WTC11 (cell line): ENCODE results near the gene SLC9A2. TPM values are rescaled to one million over a fixed set of nuclear protein-coding genes. Genes with fewer than 3 reads are reported as not detected.

ENCODE experiments used
- ATAC-seq: fragments of 200-7000 bp; cut with Tn5 transposase; 2 replicates; pipeline ENCODE4 v1.10.0; 2021; ENCODE audit warnings: mild to moderate bottlenecking, moderate library complexity
- CTCF ChIA-PET: fragments of 300-600 bp; sonication (Branson Sonifier 250); formaldehyde crosslinking; loops from one replicate; lab custom pipeline; 2021; ENCODE audit warnings: antibody characterized with exemption; lab: Charles Lee
- POLR2A ChIA-PET: fragments of 350-600 bp; sonication (Branson Sonifier 250); formaldehyde crosslinking; loops from one replicate; lab custom pipeline; 2021; ENCODE audit warnings: antibody characterized with exemption; lab: Charles Lee
- DNase-seq: peaks from one replicate; pipeline ENCODE4 v3.0.0; 2021; ENCODE audit warnings: low spot score
- H3K27ac Mint-ChIP-seq: 2 replicates; pipeline ENCODE4 v1.8.0; 2021; ENCODE audit warnings: mixed read lengths
- H3K27me3 Mint-ChIP-seq: 2 replicates; pipeline ENCODE4 v1.8.0; 2021; ENCODE audit warnings: low read depth, mild to moderate bottlenecking, moderate library complexity, mixed read lengths
- H3K36me3 Mint-ChIP-seq: 2 replicates; pipeline ENCODE4 v1.8.0; 2021; ENCODE audit warnings: mixed read lengths
- H3K4me1 Mint-ChIP-seq: 2 replicates; pipeline ENCODE4 v1.8.0; 2022; ENCODE audit warnings: mixed read lengths
- H3K4me3 Mint-ChIP-seq: 2 replicates; pipeline ENCODE4 v1.8.0; 2021; ENCODE audit warnings: mild to moderate bottlenecking, moderate library complexity, mixed read lengths
- H3K9me3 Mint-ChIP-seq: 2 replicates; pipeline ENCODE4 v1.8.0; 2021; ENCODE audit warnings: mixed read lengths
- CTCF ChIP-seq: fragments of 200-600 bp; IDR thresholded peaks from 2 replicates; pipeline ENCODE4 v1.8.0; 2022; ENCODE audit warnings: antibody characterized with exemption
- ELF4 ChIP-seq: sonication (generic); formaldehyde crosslinking; IDR thresholded peaks from 2 replicates; pipeline ENCODE4 v1.8.1; 2022; ENCODE audit warnings: low read depth, mild to moderate bottlenecking, moderate library complexity, missing genetic modification reagents
- ESRRA ChIP-seq: sonication (generic); formaldehyde crosslinking; IDR thresholded peaks from 2 replicates; pipeline ENCODE4 v1.8.1; 2022; ENCODE audit warnings: mild to moderate bottlenecking, missing genetic modification reagents, borderline replicate concordance
- FOXK1 ChIP-seq: sonication (generic); formaldehyde crosslinking; IDR thresholded peaks from 2 replicates; pipeline ENCODE4 v1.8.0; 2022; ENCODE audit warnings: mild to moderate bottlenecking, moderate library complexity, missing genetic modification reagents
- JUN ChIP-seq: sonication (generic); formaldehyde crosslinking; IDR thresholded peaks from 2 replicates; pipeline ENCODE4 v1.8.0; 2023; ENCODE audit warnings: mild to moderate bottlenecking, missing genetic modification reagents
- KAT7 ChIP-seq: sonication (generic); formaldehyde crosslinking; IDR thresholded peaks from 2 replicates; pipeline ENCODE4 v1.8.1; 2023; ENCODE audit warnings: missing genetic modification reagents, mild to moderate bottlenecking, borderline replicate concordance
- NFYB ChIP-seq: sonication (generic); formaldehyde crosslinking; conservative IDR thresholded peaks from 2 replicates; pipeline ENCODE4 v1.8.0; 2022; ENCODE audit warnings: low read depth, missing genetic modification reagents
- NR2C2 ChIP-seq: sonication (generic); formaldehyde crosslinking; IDR thresholded peaks from 2 replicates; pipeline ENCODE4 v1.8.0; 2022; ENCODE audit warnings: mild to moderate bottlenecking, missing genetic modification reagents
- RELA ChIP-seq: sonication (generic); formaldehyde crosslinking; IDR thresholded peaks from 2 replicates; pipeline ENCODE4 v1.8.1; 2022; ENCODE audit warnings: missing genetic modification reagents, mild to moderate bottlenecking, borderline replicate concordance
- SMAD4 ChIP-seq: sonication (generic); formaldehyde crosslinking; IDR thresholded peaks from 2 replicates; pipeline ENCODE4 v1.8.0; 2022; ENCODE audit warnings: mild to moderate bottlenecking, missing genetic modification reagents
- SOX15 ChIP-seq: fragments of 250-450 bp; sonication (Bioruptor Pico); IDR thresholded peaks from 2 replicates; pipeline ENCODE4 v1.9.0; 2021; ENCODE audit warnings: mild to moderate bottlenecking
- SP1 ChIP-seq: sonication (generic); formaldehyde crosslinking; conservative IDR thresholded peaks from 2 replicates; pipeline ENCODE4 v1.8.1; 2022; ENCODE audit warnings: missing genetic modification reagents
- TEAD4 ChIP-seq: sonication (generic); formaldehyde crosslinking; IDR thresholded peaks from 2 replicates; pipeline ENCODE4 v1.8.0; 2022; ENCODE audit warnings: mild to moderate bottlenecking, missing genetic modification reagents
- ZBTB21 ChIP-seq: sonication (generic); formaldehyde crosslinking; IDR thresholded peaks from 2 replicates; pipeline ENCODE4 v1.8.1; 2023; ENCODE audit warnings: mild to moderate bottlenecking, missing genetic modification reagents, borderline replicate concordance
- ZBTB43 ChIP-seq: sonication (generic); formaldehyde crosslinking; IDR thresholded peaks from 2 replicates; pipeline ENCODE4 v1.8.1; 2023; ENCODE audit warnings: mild to moderate bottlenecking, missing genetic modification reagents
- ZNF121 ChIP-seq: sonication (generic); formaldehyde crosslinking; IDR thresholded peaks from 2 replicates; pipeline ENCODE4 v1.8.0; 2023; ENCODE audit warnings: missing genetic modification reagents
- ZNF232 ChIP-seq: sonication (generic); formaldehyde crosslinking; IDR thresholded peaks from 2 replicates; pipeline ENCODE4 v1.8.0; 2022; ENCODE audit warnings: mild to moderate bottlenecking, missing genetic modification reagents
- total RNA-seq: library from RNA; stranded (reverse); gene quantifications from 3 replicates; pipeline ENCODE4 v1.2.3, GENCODE V29; 2021
- TF ChIP-seq, protein P1 (sequence below): fragments of 250-450 bp; sonication (Bioruptor Pico); IDR thresholded peaks from 2 replicates; pipeline ENCODE4 v1.8.0; 2021; ENCODE audit warnings: mild to moderate bottlenecking
- TF ChIP-seq, protein P2 (sequence below): fragments of 250-450 bp; sonication (Bioruptor Pico); IDR thresholded peaks from 2 replicates; pipeline ENCODE4 v2.1.2; 2022; ENCODE audit warnings: mild to moderate bottlenecking, moderate library complexity
- TF ChIP-seq, protein P3 (sequence below): fragments of 250-450 bp; sonication (Bioruptor Pico); IDR thresholded peaks from 2 replicates; pipeline ENCODE4 v1.9.0; 2021; ENCODE audit warnings: moderate library complexity, mild to moderate bottlenecking, inconsistent platforms, borderline replicate concordance
- TF ChIP-seq, protein P4 (sequence below): sonication (generic); formaldehyde crosslinking; IDR thresholded peaks from 2 replicates; pipeline ENCODE4 v1.8.1; 2022; ENCODE audit warnings: mild to moderate bottlenecking, moderate library complexity, missing genetic modification reagents
- TF ChIP-seq, protein P5 (sequence below): sonication (generic); formaldehyde crosslinking; IDR thresholded peaks from 2 replicates; pipeline ENCODE4 v1.8.0; 2022; ENCODE audit warnings: mild to moderate bottlenecking, missing genetic modification reagents

Gene SLC9A2
- total RNA-seq, 1 experiment from 2014 or later: 0.07 TPM

GRCh38 chr2:102667072-102667471 is 47.7 kb downstream of the SLC9A2 start:
- POLR2A ChIA-PET: no interaction called here
- no peak overlapping the region for H3K4me3 Mint-ChIP-seq
- peaks cover 4% of the 10 kb centered on the region; the same call in 1 of the 2 replicates for H3K4me1 Mint-ChIP-seq
- no peak for ATAC-seq
- no peaks in the 10 kb centered on the region for H3K27me3 Mint-ChIP-seq
- DNase-seq: no peak
- no peak overlapping the region for H3K27ac Mint-ChIP-seq
- TF ChIP-seq, protein P1, sequence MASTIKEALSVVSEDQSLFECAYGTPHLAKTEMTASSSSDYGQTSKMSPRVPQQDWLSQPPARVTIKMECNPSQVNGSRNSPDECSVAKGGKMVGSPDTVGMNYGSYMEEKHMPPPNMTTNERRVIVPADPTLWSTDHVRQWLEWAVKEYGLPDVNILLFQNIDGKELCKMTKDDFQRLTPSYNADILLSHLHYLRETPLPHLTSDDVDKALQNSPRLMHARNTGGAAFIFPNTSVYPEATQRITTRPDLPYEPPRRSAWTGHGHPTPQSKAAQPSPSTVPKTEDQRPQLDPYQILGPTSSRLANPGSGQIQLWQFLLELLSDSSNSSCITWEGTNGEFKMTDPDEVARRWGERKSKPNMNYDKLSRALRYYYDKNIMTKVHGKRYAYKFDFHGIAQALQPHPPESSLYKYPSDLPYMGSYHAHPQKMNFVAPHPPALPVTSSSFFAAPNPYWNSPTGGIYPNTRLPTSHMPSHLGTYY (CRISPR knock-in tag): no peak
- no peak for TF ChIP-seq JUN (CRISPR knock-in tag)
- TF ChIP-seq ELF4: no peak
- no peak for TF ChIP-seq TEAD4 (CRISPR knock-in tag)
- H3K9me3 Mint-ChIP-seq: peaks cover 4% of the 10 kb centered on the region
- H3K36me3 Mint-ChIP-seq: no peaks in the 10 kb centered on the region
- CTCF ChIA-PET: no interaction called here

DNA sequence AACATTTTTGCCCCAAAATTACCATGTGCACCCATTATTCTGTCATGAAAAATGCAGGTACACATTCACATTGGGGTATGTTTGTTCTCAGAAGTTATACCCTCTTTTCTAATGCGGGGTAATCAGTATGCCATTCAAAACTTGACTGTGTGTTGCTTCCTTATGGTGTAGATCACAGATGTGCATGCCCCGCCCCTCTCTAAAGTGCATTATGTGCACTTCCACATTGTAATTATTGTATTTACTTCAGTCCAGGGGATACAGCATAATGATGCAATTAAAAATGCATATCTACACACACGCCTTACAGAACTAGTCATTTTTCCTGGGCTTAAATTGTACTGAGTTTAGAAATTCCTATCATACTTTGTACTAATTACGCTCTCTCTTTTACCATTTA is 48.8 kb downstream of the SLC9A2 start:
- peaks cover 4% of the 10 kb centered on the region for H3K9me3 Mint-ChIP-seq
- no peak for ATAC-seq
- no peak for TF ChIP-seq ZBTB43 (CRISPR knock-in tag)
- no peak for TF ChIP-seq SMAD4
- no peak for TF ChIP-seq TEAD4 (CRISPR knock-in tag)
- TF ChIP-seq, protein P2, sequence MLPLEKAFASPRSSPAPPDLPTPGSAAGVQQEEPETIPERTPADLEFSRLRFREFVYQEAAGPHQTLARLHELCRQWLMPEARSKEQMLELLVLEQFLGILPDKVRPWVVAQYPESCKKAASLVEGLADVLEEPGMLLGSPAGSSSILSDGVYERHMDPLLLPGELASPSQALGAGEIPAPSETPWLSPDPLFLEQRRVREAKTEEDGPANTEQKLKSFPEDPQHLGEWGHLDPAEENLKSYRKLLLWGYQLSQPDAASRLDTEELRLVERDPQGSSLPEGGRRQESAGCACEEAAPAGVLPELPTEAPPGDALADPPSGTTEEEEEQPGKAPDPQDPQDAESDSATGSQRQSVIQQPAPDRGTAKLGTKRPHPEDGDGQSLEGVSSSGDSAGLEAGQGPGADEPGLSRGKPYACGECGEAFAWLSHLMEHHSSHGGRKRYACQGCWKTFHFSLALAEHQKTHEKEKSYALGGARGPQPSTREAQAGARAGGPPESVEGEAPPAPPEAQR (CRISPR knock-in tag): no peak
- TF ChIP-seq ZBTB21: no peak
- no peak for TF ChIP-seq ESRRA (CRISPR knock-in tag)
- no peak for TF ChIP-seq NFYB (CRISPR knock-in tag)
- TF ChIP-seq, protein P3, sequence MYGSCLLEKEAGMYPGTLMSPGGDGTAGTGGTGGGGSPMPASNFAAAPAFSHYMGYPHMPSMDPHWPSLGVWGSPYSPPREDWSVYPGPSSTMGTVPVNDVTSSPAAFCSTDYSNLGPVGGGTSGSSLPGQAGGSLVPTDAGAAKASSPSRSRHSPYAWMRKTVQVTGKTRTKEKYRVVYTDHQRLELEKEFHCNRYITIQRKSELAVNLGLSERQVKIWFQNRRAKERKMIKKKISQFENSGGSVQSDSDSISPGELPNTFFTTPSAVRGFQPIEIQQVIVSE (CRISPR knock-in tag): no peak

DNA sequence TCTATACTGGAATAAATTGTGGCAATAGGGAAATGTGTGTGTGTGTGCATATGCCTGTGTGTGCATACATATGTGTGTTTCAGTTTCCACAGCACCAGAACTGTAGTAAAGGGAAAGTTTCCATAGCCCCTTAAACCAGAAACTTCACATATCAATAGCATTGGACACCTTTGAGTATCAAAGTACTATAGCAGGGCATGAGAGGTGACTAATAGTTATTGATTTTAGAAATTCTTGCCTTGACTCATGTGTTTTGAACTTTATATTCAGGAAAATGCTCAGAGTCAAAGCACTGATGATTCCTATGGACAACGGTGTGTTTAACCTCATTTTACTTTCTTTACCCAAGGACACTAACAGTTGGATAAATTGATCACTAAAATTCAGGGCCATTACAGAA is 50.0 kb downstream of the SLC9A2 start:
- H3K4me1 Mint-ChIP-seq: peaks cover 4% of the 10 kb centered on the region; the same call in 1 of the 2 replicates
- ATAC-seq: no peak
- CTCF ChIA-PET: no interaction called here
- no peaks in the 10 kb centered on the region for H3K36me3 Mint-ChIP-seq
- H3K27me3 Mint-ChIP-seq: no peaks in the 10 kb centered on the region
- no peak overlapping the region for H3K27ac Mint-ChIP-seq
- peaks cover 4% of the 10 kb centered on the region for H3K9me3 Mint-ChIP-seq
- H3K4me3 Mint-ChIP-seq: no peak overlapping the region
- DNase-seq: no peak
- POLR2A ChIA-PET: no interaction called here
- TF ChIP-seq FOXK1: no peak
- TF ChIP-seq, protein P4, sequence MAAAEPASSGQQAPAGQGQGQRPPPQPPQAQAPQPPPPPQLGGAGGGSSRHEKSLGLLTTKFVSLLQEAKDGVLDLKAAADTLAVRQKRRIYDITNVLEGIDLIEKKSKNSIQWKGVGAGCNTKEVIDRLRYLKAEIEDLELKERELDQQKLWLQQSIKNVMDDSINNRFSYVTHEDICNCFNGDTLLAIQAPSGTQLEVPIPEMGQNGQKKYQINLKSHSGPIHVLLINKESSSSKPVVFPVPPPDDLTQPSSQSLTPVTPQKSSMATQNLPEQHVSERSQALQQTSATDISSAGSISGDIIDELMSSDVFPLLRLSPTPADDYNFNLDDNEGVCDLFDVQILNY: no peak
- no peak for TF ChIP-seq ZNF232
- TF ChIP-seq RELA (CRISPR knock-in tag): no peak
- no peak for TF ChIP-seq CTCF
- no peak for TF ChIP-seq TEAD4 (CRISPR knock-in tag)
- TF ChIP-seq NR2C2 (CRISPR knock-in tag): no peak
- no peak for TF ChIP-seq SP1 (CRISPR knock-in tag)
- TF ChIP-seq SOX15 (CRISPR knock-in tag): no peak
- no peak for TF ChIP-seq KAT7 (CRISPR knock-in tag)
- TF ChIP-seq ZNF121 (CRISPR knock-in tag): no peak
- TF ChIP-seq, protein P5, sequence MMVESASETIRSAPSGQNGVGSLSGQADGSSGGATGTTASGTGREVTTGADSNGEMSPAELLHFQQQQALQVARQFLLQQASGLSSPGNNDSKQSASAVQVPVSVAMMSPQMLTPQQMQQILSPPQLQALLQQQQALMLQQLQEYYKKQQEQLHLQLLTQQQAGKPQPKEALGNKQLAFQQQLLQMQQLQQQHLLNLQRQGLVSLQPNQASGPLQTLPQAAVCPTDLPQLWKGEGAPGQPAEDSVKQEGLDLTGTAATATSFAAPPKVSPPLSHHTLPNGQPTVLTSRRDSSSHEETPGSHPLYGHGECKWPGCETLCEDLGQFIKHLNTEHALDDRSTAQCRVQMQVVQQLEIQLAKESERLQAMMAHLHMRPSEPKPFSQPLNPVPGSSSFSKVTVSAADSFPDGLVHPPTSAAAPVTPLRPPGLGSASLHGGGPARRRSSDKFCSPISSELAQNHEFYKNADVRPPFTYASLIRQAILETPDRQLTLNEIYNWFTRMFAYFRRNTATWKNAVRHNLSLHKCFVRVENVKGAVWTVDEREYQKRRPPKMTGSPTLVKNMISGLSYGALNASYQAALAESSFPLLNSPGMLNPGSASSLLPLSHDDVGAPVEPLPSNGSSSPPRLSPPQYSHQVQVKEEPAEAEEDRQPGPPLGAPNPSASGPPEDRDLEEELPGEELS: no peak
- TF ChIP-seq ELF4: no peak

More for the DNA sequence above, 48.8 kb downstream of the SLC9A2 start:
- ChIA-PET CTCF (no interaction called here), POLR2A (no interaction called here)
- H3K27ac Mint-ChIP-seq: no peak overlapping the region
- H3K27me3 Mint-ChIP-seq: no peaks in the 10 kb centered on the region
- no peak for DNase-seq
- no peaks in the 10 kb centered on the region for H3K36me3 Mint-ChIP-seq
- H3K4me1 Mint-ChIP-seq: peaks cover 4% of the 10 kb centered on the region; the same call in 1 of the 2 replicates
- H3K4me3 Mint-ChIP-seq: no peak overlapping the region
